Adrenal gland (tissue), 5 donors: ENCODE measurements around the gene C1QTNF1.
"Not testable (repeated sequence)": the region's sequence is repeated elsewhere in the genome, so short reads cannot be mapped to it uniquely, and the experiment has no call there.

ENCODE experiments used
- POLR2A ChIP-seq, 2 donors: fragments of 450-650 bp; IDR thresholded peaks; one replicate each; pipeline ENCODE4 v1.6.1; 2017; ENCODE audit warnings: antibody characterized with exemption in 2 of 2, mild to moderate bottlenecking in 2 of 2, moderate library complexity in 1 of 2
- TF ChIP-seq, protein P1 (sequence below), 6 experiments: fragments of 450-650 bp in 4 of 6; fragments of 200-600 bp in 2 of 6; sonication (generic) in 1 of 6; IDR thresholded peaks; 1 replicate in 5 of 6; 2 replicates in 1 of 6; pipeline versions ENCODE4 v1.5.1 to v1.8.0; 2016 to 2021; ENCODE audit warnings: antibody characterized with exemption in 6 of 6, mild to moderate bottlenecking in 2 of 6, moderate library complexity in 1 of 6
- donor health status: DM: no; HTN: no; CAD: no.

DNA sequence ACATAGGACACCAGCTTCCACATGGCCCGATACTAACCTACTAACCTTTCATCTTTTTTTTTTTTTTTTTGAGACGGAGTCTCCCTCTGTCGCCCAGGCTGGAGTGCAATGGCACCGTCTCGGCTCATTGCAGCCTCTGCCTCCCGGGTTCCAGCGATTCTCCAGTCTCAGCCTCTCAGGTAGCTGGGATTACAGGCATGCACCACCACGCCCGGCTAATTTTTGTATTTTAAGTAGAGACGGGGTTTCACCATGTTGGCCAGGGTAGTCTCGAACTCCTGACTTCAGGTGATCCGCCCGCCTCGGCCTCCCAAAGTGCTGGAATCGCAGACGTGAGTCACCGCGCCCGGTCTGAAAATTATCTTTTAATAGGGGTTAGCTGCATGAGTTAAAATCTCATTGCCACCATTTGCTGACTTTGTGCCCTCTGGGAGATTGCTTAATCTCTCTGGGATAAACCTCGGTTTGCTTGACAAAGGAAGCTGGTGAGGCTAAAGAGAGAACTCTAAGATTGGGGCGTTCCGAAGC lies 50.2 kb downstream of the C1QTNF1 start:
- TF ChIP-seq, protein P1, sequence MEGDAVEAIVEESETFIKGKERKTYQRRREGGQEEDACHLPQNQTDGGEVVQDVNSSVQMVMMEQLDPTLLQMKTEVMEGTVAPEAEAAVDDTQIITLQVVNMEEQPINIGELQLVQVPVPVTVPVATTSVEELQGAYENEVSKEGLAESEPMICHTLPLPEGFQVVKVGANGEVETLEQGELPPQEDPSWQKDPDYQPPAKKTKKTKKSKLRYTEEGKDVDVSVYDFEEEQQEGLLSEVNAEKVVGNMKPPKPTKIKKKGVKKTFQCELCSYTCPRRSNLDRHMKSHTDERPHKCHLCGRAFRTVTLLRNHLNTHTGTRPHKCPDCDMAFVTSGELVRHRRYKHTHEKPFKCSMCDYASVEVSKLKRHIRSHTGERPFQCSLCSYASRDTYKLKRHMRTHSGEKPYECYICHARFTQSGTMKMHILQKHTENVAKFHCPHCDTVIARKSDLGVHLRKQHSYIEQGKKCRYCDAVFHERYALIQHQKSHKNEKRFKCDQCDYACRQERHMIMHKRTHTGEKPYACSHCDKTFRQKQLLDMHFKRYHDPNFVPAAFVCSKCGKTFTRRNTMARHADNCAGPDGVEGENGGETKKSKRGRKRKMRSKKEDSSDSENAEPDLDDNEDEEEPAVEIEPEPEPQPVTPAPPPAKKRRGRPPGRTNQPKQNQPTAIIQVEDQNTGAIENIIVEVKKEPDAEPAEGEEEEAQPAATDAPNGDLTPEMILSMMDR (IDR thresholded peaks at IDR 0.05) = not testable (repeated sequence)
- not testable (repeated sequence) for TF ChIP-seq POLR2A (IDR thresholded peaks at IDR 0.05)
